NCI-H1105 treated with DMSO at 0.1 percent for 48 hours (cell line): ENCODE results near the gene LRRK1.

ENCODE experiments used
- DNase-seq: peaks from one replicate; lab custom pipeline; 2025; lab: John Stamatoyannopoulos, UW

The LRRK1 gene

DNA sequence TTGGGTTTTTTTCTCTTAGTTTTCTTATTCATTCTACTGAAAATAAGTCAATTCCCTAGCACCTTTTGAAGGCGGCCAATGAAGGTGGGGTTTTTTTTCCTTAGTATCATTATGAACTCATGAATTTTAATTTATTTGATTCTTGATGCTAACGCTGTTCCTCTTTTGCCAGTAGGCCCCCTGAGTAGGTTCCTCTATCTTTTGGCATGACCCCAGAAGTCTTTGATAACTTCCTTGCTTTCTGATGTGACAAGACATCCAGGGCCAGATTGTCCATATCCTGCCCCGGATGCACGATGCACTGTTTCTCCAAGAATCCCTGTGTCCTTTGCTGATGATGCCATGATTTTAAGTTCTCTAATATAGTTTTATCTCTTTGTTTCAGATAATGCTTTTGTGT, 20.6 kb downstream of the LRRK1 start:
- no peak for DNase-seq

DNA sequence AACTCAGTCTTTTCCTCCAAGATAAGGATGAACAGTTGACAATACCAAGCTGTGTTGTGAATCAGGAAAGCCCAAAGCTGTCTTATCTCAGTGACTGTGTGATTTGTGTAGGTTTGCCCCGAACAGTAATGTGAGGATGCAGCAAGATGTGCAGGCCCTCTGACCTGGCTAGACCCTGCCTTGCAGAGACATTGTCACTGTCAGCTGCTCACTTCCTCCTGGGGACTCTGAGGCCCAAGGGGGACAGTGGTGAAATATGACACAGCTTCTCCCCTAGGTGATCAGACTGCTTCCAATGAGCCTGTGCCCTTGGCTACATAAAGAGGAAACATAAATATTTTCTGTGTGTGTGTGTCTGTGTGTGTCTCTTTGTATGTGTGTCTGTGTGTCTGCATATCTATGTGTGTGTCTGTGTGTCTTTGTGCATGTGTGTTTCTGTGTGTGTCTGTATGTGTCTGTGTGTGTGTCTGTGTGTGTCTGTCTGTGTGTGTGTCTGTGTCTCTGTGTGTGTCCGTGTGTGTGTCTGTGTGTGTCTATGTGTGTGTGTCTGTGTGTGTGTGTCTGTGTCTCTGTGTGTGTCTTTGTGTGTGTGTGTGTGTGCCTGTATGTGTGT, 21.7 kb downstream of the LRRK1 start:
- DNase-seq: no peak

DNA sequence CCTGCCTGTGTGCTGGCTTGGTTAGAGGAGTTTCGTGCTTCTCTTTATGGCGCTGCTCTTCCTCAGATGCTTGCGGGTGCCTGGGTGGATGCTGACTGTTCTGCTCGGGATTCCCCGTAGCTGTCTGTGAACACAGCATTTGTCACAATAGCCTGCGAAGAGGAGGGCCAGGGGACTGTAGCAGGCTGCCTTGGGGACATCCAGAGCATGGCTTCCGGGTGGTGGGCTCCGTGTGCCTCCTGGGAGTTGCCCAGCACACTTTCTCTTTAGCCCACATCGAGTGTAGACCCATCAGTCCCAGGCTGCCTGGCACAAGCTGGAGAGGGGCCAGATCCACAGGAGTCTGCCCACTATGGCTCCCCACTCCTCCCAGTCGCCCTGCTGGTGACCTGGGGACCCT, 22.4 kb downstream of the LRRK1 start:
- DNase-seq: no peak

DNA sequence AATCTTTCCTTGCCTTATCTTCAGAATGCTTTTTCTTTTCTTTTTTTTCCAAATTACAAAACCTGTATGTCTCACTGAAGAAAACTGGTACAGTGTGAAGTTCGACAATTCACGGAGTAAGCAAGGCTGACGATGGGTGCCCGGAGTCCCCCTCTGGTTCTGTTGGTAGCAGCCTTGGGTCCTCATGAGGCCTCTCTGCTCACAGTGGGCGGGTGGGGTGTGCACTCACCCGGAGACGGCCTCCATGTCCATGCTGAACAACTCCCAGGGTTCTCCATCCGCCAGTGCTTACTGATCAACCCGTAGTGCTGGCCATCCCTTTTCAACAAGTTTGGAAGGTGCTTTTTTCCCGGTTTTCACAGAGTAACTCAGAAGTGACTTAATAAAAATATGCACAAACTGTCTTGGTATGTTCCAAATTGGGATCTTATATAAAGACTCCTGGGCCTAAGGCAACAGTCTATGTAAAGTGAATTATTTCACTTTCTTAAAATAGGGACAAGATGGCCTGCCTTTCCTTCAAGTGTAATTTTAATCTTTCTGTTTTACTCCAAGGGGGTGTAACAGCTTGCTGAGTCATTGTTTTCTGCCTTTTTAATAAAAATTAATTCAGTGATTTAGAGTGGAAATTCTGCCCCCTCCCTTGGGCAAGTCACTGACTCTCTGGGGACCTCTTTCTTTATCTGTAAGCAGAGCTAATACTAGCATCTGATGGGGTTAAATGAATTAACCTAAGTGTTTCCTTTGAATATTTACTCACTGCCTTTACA, 23.7 kb downstream of the LRRK1 start:
- no peak for DNase-seq

DNA sequence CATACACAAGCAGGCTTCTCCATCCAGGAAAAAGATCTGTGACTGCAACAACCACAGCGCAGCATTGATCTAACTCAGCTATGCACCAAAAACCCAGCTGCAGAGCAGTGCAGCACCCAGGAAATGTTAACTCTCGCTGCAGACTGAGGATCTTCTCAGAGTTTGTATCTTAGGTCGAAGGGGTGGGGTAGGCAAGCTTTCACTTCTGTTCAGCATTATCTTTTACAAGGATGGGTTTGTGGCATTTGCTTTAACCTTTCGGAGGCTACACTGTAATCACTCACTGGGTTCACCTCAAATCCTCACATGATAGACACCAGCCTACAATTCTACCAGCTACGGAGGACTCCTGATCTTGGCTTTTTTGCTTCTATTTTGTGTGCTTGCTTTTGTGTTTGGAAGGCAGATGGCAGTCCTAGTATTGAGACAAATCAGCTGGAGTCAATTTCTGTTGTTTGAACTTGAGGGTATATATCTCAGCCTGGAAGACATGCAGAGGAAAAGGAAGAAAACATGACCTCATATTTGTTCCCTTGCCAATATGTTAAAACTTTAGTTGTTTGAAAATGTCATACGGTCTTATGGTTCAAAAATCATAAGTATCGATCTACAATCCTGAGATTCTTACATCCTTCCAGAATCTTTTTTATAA, 25.2 kb downstream of the LRRK1 start:
- no peak for DNase-seq

DNA sequence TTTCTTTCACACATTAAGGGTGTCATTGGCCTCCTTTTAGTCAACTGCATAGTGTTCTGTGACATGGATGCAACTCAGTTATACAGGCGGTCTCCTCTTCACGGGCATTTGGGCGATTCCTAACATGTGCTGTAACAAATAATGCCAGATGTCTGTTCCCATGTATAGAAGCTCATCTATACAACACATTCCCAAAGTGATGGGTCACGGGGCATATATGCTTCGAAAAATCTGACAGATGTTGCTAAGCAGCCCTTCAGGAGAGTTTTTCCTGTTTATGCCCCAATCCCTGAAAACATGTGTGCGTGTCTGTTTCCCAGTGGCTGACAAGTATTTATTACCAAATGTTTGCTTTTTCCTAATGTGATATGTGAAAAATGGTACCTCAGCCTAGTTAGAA, 25.8 kb downstream of the LRRK1 start:
- DNase-seq: no peak

DNA sequence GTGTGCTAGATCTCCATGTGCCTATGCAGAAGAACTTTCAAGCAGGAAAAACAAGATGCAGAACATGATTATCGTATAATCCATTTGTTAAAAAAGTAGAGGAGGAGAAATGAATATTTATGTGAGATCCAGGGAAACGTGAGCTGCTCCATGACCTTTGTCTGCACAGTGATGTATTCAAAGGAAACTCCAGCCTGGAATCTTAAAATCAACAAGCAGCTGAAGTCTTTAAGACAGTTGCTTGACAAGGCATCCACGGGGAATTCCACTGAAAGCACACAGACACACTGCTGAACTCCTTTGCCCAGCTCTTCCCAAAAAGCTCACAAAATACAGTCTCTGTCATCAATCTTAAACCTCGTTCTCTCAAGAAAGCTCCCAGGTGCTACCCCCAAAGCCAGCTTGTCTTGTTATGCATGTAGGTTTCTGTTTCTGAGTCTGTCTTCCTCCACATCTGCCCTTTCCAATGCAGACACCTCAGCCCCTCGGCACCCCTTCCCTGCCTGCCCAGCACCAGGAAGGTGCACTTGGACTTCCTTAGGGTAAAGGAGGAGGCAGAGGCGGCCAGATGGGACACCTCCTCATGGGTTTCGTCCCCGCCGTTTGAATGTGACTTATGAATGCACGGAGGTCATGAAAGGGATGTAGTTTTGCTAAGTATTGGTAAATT, 28.7 kb downstream of the LRRK1 start:
- DNase-seq: no peak

DNA sequence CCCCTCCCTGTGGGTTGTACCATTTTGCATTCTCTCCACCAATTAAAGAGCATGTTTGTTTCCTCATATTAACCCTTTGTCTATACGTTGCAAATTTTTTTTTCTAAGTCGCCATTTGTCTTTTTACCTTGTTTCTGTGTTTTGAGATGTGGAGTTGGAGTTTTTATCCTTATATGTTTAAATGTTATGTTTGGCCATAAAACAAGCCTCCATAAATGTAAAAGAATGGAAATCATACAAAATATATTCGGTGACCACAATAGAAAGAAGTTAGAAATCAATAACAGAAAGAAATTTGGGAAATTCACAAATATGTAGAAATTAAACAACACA, 29.2 kb downstream of the LRRK1 start:
- DNase-seq: no peak

DNA sequence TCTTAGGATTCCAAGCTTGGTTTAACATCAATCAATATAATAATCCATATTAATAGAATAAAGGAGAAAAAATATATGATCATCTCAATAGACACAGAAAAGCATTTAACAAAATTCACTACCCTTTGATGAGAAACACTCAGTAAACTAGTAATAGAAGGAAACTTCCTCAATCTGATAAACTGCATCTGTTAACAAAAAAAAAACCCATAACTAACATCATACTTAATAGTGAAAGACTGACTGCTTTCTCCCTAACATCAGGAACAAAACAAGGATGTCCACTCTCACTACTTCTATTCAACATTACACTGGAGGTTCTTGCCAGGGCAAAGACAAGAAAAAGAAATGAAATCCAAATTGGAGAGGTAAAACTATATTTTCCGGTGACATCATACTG, 30.5 kb downstream of the LRRK1 start:
- DNase-seq: no peak

DNA sequence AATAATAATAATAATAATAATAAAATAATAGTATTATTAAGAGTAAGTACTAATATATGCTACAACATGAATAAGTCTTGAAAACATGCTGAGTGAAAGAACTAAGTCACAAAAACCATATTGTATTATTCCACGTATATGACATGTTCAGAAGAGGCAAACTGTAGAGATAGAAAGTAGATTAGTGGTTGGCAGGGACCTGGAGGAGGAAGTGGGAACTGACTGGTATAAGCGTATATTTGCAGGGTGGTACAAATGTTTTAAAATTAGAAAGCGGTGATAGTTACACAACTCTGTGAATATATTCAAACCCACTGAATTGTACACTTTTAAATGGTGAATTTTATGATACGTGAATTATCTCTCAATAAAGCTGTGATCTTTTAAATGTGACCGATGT, 32.8 kb downstream of the LRRK1 start:
- no peak for DNase-seq

DNA sequence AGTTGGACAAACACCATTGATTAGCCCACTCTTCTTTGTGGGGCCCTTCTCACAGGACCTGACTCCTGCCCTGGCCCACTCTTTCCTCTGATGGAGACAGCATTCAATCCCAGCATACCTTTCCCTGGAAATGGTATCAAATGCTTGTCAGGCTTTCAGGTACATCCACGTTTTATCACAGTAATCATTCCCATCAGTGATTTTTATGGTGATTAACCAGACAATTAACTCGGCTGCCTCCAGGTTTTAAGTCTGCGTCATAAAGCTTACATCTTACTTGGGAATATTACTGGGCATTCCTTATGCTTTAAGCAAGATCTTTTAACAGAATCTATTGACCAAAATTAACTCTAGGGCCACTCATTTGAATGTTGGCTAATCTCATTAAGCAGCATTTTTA, 33.4 kb downstream of the LRRK1 start:
- no peak for DNase-seq

DNA sequence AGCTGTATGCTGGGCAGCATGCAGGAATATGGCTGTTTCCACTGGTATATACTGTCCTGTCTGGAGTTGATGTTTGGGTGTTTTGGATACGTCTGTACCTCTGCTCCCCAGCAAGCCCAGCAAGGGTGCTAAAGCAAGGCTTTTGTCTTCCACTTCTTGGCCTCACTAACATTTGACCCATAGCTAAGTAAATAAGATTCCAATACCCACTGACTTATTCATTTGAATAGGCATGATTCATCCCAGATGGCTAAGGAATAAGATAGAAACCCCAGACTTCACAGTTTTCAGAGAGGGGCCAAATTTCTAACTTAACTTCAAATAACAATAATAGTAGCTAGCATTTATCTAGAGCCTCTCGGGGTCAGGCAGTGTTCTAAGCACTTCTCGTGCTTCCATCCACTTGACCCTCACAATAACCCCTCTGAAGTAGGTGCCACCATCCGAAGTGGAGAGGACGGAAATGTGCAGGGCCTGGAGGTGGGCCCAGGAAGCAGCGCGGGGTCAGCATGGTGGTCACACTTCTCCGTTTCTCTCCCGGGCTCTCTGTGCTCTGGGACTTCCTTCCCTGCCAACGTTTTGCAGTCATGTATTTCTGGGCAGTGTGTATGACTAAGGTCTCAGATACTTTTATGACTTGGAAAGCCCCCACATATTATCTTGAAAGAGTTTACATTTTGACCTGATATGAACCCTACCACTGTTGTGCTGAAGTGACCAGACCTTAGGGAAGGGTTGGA, 39.3 kb downstream of the LRRK1 start:
- no peak for DNase-seq

DNA sequence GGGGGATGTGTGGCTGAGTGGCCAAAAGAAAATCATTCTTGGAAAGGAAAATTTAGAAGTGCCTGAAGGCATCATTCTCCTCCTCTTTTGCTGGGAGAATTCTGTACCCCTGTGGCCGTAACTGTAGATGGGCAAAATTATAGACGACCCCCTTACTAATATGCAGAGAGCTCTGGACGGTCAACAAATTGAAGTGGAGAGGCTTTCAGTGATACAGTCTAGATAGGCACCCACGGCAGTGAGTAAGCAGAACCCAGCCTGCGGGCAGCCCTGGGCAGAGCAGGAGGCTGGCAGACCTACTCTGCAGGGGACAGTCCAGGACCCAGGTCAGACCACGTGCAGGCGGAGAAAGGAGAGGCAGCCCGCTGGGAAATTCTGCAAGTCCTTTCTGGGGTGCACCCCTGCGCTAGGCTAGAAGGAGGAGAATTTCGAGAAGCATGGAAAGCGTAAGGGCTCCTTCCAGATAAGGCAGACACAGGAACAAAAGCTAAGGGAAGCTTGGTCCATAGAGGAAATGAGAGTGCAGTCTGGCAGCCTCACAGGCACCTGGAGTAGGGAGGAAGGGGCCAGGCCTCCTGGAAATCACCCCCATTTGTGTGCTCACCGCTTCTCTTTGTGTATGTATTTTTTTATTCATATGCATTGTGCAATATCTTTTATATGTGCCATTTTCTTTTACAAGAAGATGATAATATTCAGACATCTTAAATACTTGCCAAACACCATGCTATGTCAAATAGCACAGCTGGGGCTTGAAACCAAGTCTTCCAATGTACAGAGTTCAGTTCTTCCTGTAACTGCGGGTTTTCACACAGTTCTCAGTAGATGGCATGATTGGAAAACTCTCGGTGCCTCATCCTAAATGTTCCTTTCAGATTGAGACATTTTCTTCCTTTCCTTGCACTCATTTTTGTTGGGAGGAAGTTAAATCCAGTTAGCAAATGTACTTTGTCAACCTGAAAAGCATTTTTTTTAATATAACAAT, 40.2 kb downstream of the LRRK1 start:
- DNase-seq: no peak

DNA sequence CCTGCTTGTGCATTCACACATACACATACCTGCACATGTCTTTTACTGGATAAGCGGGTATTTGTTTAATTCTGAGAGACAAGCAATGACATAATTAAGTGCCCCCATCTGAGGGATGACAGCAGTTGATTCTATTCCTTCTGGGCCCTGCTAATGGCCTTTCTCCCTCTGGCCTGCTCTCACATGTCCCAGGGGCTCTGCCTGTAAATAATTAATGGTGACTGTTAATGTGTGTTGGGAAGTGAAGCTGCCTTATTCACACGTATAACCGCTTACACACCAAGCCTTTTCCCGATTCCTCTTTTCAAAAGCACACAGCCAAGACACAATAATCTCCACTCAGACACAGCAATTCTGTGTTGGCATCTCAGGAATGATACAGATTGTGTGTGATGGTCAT, 47.8 kb downstream of the LRRK1 start:
- no peak for DNase-seq

DNA sequence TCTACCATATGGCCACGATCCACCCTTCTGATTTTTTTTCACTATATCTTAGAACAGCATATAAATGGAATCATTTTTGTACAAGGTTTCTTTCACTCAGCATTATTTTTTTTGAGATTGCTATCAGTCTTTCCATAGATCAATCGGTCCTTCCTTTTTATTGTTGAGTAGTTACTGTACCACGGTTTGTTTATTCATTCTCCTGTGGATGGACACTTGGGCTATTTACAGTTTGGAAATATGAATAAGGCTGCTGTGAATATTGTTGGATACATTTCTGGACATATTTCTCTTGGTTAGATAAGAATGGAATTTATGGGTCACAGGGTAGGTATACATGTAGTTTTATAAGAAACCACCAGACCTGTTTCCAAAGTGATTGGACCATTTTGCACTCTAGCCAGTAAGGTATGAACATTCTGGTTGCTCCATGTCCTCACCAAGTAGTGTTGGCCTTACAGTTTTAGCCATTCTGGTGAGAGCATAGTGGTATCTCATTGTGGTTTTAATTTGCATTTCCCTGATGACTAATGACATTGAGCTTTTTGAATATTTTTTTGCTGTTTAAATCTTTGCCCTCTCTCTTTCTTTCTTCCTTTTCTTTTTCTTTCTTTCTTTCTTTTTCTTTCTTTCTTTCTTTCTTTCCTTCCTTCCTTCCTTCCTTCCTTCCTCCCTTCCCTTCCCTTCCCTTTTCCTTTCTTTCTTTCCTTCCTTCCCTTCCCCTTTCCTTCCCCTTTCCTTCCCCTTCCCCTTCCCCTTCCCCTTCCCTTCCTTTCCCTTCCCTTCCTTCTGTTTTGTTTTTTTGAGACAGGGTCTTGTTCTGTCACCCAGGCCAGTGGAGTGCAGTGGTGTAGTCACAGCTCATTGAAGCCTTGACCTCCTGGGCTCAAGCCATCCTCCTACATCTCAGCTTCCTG, 49.2 kb downstream of the LRRK1 start:
- DNase-seq: no peak

DNA sequence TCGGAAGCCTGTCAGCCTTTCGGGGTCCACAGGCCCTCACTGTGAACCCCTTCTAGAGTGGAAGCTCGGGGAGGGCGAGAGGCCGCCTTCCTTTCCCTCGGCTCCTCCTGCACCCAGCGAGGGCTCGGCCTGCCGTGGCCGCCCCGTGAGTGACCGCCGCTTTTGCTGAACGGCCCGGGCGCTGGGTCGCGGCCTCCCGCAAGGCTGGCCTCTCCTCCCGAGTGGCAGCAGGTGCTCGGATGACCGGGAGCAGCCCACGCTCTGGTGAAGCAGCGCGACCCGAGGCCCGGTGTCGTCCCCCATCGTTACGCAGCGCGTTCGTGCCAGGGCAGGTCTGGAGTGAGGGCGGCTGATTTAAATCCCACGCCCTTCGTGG, 53.8 kb downstream of the LRRK1 start:
- no peak for DNase-seq

DNA sequence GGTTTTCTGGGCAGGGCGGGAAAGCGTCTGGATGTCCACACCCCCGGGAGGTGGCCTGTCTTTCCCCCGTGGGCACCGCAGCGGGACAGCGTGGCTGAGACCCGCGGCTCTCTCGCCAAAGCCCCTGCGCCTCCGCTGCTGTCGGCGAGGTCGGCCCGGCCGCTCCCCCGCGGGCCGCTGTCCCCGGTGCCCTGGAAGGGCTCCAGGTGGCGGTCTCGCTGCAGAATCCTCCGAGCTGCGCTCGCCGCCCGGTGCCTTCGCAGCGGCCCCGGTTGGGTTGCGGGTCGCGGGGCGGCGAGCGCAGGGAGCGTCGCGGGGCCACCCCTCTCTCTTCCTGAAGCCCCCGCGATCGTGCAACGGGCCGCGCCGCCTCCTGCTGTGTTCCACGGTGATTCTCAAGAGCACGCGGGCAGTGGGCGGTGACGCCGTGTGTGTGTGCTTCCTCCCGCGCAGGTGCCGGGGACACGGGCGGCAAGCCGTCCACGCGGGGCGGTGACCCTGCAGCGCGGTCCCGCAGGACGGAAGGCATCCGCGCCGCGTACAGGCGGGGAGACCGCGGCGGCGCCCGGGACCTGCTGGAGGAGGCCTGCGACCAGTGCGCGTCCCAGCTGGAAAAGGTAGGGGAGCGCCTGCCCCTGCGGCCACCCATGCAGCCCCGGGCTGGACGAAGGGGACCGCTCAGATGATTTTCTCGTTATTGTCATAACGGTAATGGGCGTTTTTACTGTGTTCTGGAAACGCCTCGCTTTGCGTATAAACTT, 54.4 kb downstream of the LRRK1 start:
- DNase-seq: no peak

DNA sequence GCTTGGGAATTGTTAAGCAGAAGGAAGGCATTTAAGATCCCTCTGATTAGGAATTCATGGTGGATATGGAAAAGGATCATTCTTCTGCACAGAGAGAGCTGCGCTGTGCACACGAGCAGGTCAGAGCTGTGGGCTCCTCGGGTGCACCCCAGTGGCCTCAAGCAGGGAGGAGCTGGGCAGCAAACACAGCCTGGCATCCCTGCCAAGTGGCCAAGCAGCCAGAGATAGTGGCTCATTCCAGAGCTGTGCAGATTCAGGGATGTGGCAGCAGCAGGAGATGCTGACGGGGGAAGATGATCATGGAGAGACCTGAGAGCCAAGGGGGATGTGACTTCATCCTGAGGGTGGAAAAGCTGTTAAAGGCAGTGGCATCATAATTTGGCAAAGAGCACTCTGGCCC, 55.9 kb downstream of the LRRK1 start:
- no peak for DNase-seq

DNA sequence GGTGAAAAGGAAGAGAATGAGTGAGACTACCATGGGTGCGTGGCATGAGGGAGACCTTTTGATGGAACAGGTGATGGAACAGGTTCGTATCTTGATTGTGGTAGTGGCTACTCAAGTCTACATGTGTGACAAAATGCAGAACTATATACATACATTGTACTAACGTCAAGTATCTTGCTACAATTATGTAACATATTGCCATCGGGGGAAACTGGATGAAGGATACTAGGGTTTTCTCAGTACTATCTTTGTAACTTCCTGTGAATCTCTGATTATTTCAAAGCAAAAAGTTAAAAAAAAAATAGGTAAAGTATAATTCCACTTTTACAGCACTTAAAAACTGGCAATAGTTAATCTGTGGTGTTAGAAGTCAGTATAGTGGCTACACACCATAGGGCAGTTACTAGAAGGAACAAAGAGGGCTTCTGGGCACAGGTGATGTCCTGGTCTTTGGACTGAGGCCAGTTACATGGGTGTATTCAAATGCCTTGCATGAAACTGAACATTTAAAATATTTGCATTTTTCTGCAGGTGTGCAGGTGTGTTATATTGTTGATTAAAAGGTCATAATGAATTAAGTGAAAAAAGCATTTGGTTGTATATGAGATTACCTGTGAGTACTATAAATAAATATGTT, 61.4 kb downstream of the LRRK1 start:
- DNase-seq: no peak
